Pancreas (tissue), 10 donors: ENCODE results near the gene MCU. TPM values are rescaled to one million over a fixed set of nuclear protein-coding genes. Genes with fewer than 3 reads are reported as not detected.
"Not testable (repeated sequence)": the region's sequence is repeated elsewhere in the genome, so short reads cannot be mapped to it uniquely, and the experiment has no call there.

Experiments
- ATAC-seq, 4 donors: fragments of 200-7000 bp; cut with Tn5 transposase; one replicate each; pipeline versions ENCODE4 v1.8.0 to v1.9.1; 2020; ENCODE audit warnings: mild to moderate bottlenecking in 4 of 4, moderate library complexity in 4 of 4
- DNase-seq, 6 donors: peaks; one replicate each; pipeline ENCODE4 v3.0.0-alpha.2; 2020
- FAIRE-seq: peaks from 2 replicates; lab custom pipeline; 2012; peaks lifted over from hg19 to GRCh38; lab: Jason Lieb, UNC
- H3K27ac ChIP-seq, 4 donors: fragments of 200-600 bp; sonication (generic); 1 replicate in 3 of 4; 2 replicates in 1 of 4; pipeline versions ENCODE4 v1.5.0 to v1.8.0; 2020
- H3K27me3 ChIP-seq, 4 donors: fragments of 200-600 bp; one replicate each; pipeline ENCODE4 v1.8.0; 2021
- H3K36me3 ChIP-seq, 3 donors: fragments of 200-600 bp; sonication (generic) in 1 of 3; one replicate each; pipeline versions ENCODE4 v1.5.0 to v1.8.0; 2020 to 2021
- H3K4me1 ChIP-seq, 3 donors: fragments of 200-600 bp; one replicate each; pipeline ENCODE4 v1.8.0; 2021
- H3K4me3 ChIP-seq, 4 donors: fragments of 200-600 bp; sonication (generic) in 2 of 4; one replicate each; pipeline versions ENCODE4 v1.5.0 to v1.8.0; 2020 to 2021
- H3K9me3 ChIP-seq, 4 donors: fragments of 200-600 bp; one replicate each; pipeline ENCODE4 v1.8.0; 2021
- CTCF ChIP-seq, 4 donors: fragments of 200-600 bp; sonication (generic) in 3 of 4; IDR thresholded peaks; one replicate each; pipeline versions ENCODE4 v1.5.0 to v1.8.0; 2021; ENCODE audit warnings: antibody characterized with exemption in 4 of 4
- WGBS, 2 donors: extraction: QIAGEN DNeasy Blood & Tissue Kit; methylation state at CpG; one replicate each; pipeline ENCODE4 v1.1.7; 2013; 5-methylcytosine and 5-hydroxymethylcytosine counted together
- intact Hi-C, 3 donors: fragments of 100-400 bp; cut with DNase I; formaldehyde crosslinking; loops; one replicate each; pipeline versions ENCODE4 v1.11.1 to v1.14.2; 2022
- polyA plus RNA-seq, 2 donors: library from polyadenylated mRNA; stranded (reverse); fragments of 200-250 nt; gene quantifications; one replicate each; pipeline ENCODE4 v1.2.3, GENCODE V29; 2013
- total RNA-seq, 6 donors: library from RNA; stranded (reverse); fragmentation: NEBNext Ultra II Directional in 4 of 6; extraction: Animal tissue kit (Norgen Biotek cat#: 25700) in 4 of 6; gene quantifications; one replicate each; pipeline versions ENCODE4 v1.2.1 to v1.2.4, GENCODE V29; 2021 to 2023
- donor health status: healthy with polysubstance abuse.
- donor health status: DM: no; HTN: no; CAD: no; lungs with moderate emphysema.
- donor health status: DM: no; HTN: no; CAD: no.
- donor health status: control.
- donor health status: control.
- donor health status: Bipolar disorder and iron deficiency.
- donor health status: DM: yes; HTN: yes; CAD: no.
- donor health status: DM: no; HTN: no; CAD: no.
- donor health status: DM: no; HTN: no; CAD: no.
- donor health status: DM: yes; HTN: yes; CAD: no.

MCU gene
- total and polyA plus RNA-seq, 8 donors, result 6.3 to 15.5 (median 9.2) TPM

GRCh38 chr10:72895236-72895850, 203.4 kb downstream of the MCU start:
- FAIRE-seq, result no peak
- 70 to 73% methylated on average over 11 of the region's 11 CpGs for WGBS, 2 donors
- intact Hi-C loops, result no loop called here

GRCh38 chr10:72898616-72899015, 206.7 kb downstream of the MCU start:
- no peak for FAIRE-seq
- intact Hi-C loops, result no loop called here
- H3K36me3 ChIP-seq, result no peaks in the 10 kb centered on the region
- no peak for TF ChIP-seq CTCF (IDR thresholded peaks at IDR 0.05)
- H3K4me3 ChIP-seq, result no peak overlapping the region
- H3K4me1 ChIP-seq, result no peaks in the 10 kb centered on the region
- DNase-seq, result no peak
- H3K27me3 ChIP-seq, result no peaks in the 10 kb centered on the region
- ATAC-seq, result no peak
- no peak overlapping the region for H3K27ac ChIP-seq
- WGBS, 2 donors, result 84 to 93% methylated on average over 10 of the region's 10 CpGs
- H3K9me3 ChIP-seq, result no peaks in the 10 kb centered on the region

More at GRCh38 chr10:72895236-72895850, 203.4 kb downstream of the MCU start:
- Histone ChIP-seq H3K4me3 (no peak overlapping the region), H3K27ac (no peak overlapping the region), H3K27me3 (no peaks in the 10 kb centered on the region), H3K4me1 (no peaks in the 10 kb centered on the region), H3K36me3 (no peaks in the 10 kb centered on the region), H3K9me3 (no peaks in the 10 kb centered on the region)
- DNase-seq (no peak), ATAC-seq (no peak)
- no peak for TF ChIP-seq CTCF (IDR thresholded peaks at IDR 0.05)

- Histone ChIP-seq H3K4me1 (no peaks in the 10 kb centered on the region), H3K27ac (no peak overlapping the region), H3K27me3 (no peaks in the 10 kb centered on the region), H3K9me3 (no peaks in the 10 kb centered on the region), H3K4me3 (no peak overlapping the region), H3K36me3 (no peaks in the 10 kb centered on the region)
- intact Hi-C loops, result no loop called here
- no peak for DNase-seq
- no peak for FAIRE-seq
- WGBS, 2 donors, result 84 to 92% methylated on average over 1 of the region's 1 CpG
- ATAC-seq, result no peak
- no peak for TF ChIP-seq CTCF (IDR thresholded peaks at IDR 0.05)
Measured at GRCh38 chr10:72899545-72899944, 207.6 kb downstream of the MCU start.

- ATAC-seq, H3K9me3 ChIP-seq, H3K27ac ChIP-seq, H3K4me1 ChIP-seq, FAIRE-seq, H3K4me3 ChIP-seq, H3K36me3 ChIP-seq, intact Hi-C loops, DNase-seq, H3K27me3 ChIP-seq: not testable (repeated sequence)
- WGBS, 2 donors, result 84 to 94% methylated on average over 15 of the region's 15 CpGs
Measured at GRCh38 chr10:72903941-72904446, 212.1 kb downstream of the MCU start.

- no peaks in the 10 kb centered on the region for H3K27me3 ChIP-seq
- FAIRE-seq, result no peak
- H3K36me3 ChIP-seq, result no peaks in the 10 kb centered on the region
- WGBS, 2 donors, result 81 to 84% methylated on average over 3 of the region's 3 CpGs
- ATAC-seq, result no peak
- intact Hi-C loops, result no loop called here
- no peaks in the 10 kb centered on the region for H3K9me3 ChIP-seq
- no peaks in the 10 kb centered on the region for H3K4me1 ChIP-seq
- H3K4me3 ChIP-seq, result no peak overlapping the region
- H3K27ac ChIP-seq, result no peak overlapping the region
- DNase-seq, result no peak
- no peak for TF ChIP-seq CTCF (IDR thresholded peaks at IDR 0.05)
Measured at GRCh38 chr10:72904806-72905205, 212.9 kb downstream of the MCU start.
